Neuronal stem cell (in vitro differentiated cells): ENCODE results near the gene RIMS4.
A peak's percentile ranks its signal among the peaks of the same experiment; 100 is the strongest.

Source experiments
- DNase-seq: peaks from one replicate; pipeline ENCODE4 v3.0.0-alpha.2; 2013; ENCODE audit warnings: low spot score
- H2AFZ ChIP-seq: one replicate; pipeline ENCODE4 v1.6.1; 2013; ENCODE audit warnings: mild to moderate bottlenecking, low read length, inconsistent platforms
- H2AK5ac ChIP-seq: 2 replicates; pipeline ENCODE4 v1.6.1; 2013; ENCODE audit warnings: low read depth, mild to moderate bottlenecking, inconsistent platforms, low read length, moderate library complexity, mixed read lengths
- H2BK120ac ChIP-seq: 2 replicates; pipeline ENCODE4 v1.6.1; 2013; ENCODE audit warnings: low read depth, mild to moderate bottlenecking, inconsistent platforms, low read length, moderate library complexity, mixed read lengths
- H2BK12ac ChIP-seq: one replicate; pipeline ENCODE4 v1.6.1; 2013; ENCODE audit warnings: low read length, inconsistent platforms
- H2BK15ac ChIP-seq: 2 replicates; pipeline ENCODE4 v1.6.1; 2013; ENCODE audit warnings: mild to moderate bottlenecking, low read length, inconsistent platforms, mixed read lengths
- H2BK5ac ChIP-seq: one replicate; pipeline ENCODE4 v1.6.1; 2013; ENCODE audit warnings: inconsistent platforms, mild to moderate bottlenecking, low read length, moderate library complexity
- H3K14ac ChIP-seq: one replicate; pipeline ENCODE4 v1.6.1; 2013; ENCODE audit warnings: low read length, inconsistent platforms
- H3K18ac ChIP-seq: 2 replicates; pipeline ENCODE4 v1.6.1; 2013; ENCODE audit warnings: low read length, inconsistent platforms
- H3K23ac ChIP-seq: 2 replicates; pipeline ENCODE4 v1.6.1; 2013; ENCODE audit warnings: low read depth, mild to moderate bottlenecking, mixed read lengths, low read length, inconsistent platforms; ENCODE audit not compliant: poor library complexity
- H3K27ac ChIP-seq: replicated peaks from 3 replicates; pipeline ENCODE4 v1.5.1; 2013; ENCODE audit warnings: low read length, inconsistent platforms
- H3K27me3 ChIP-seq, 3 experiments: 2 replicates each; pipeline ENCODE4 v1.6.1; 2013; ENCODE audit warnings: low read length in 3 of 3, mild to moderate bottlenecking in 2 of 3, inconsistent platforms in 1 of 3, low read depth in 1 of 3, mixed read lengths in 1 of 3, moderate library complexity in 1 of 3; ENCODE audit not compliant: control insufficient read depth in 3 of 3, insufficient read depth in 3 of 3
- H3K36me3 ChIP-seq, 2 donors: replicated peaks in 1 of 2; 2 replicates each; pipeline ENCODE4 v1.6.1; 2013; ENCODE audit warnings: low read length in 2 of 2; ENCODE audit not compliant: control insufficient read depth in 2 of 2, insufficient read depth in 2 of 2
- H3K4ac ChIP-seq: 2 replicates; pipeline ENCODE4 v1.6.1; 2013; ENCODE audit warnings: inconsistent platforms, mild to moderate bottlenecking, low read length, moderate library complexity
- H3K4me1 ChIP-seq, 2 donors: 1 replicate in 1 of 2; 2 replicates in 1 of 2; pipeline ENCODE4 v1.6.1; 2013; ENCODE audit warnings: low read length in 2 of 2, low read depth in 1 of 2; ENCODE audit not compliant: control insufficient read depth in 2 of 2, insufficient read depth in 1 of 2
- H3K4me2 ChIP-seq: one replicate; pipeline ENCODE4 v1.6.1; 2013; ENCODE audit warnings: mild to moderate bottlenecking, low read length, inconsistent platforms; ENCODE audit not compliant: insufficient read depth, poor library complexity, severe bottlenecking
- H3K4me3 ChIP-seq, 2 donors: 2 replicates each; pipeline ENCODE4 v1.5.1; 2013; ENCODE audit warnings: low read length in 2 of 2, mild to moderate bottlenecking in 2 of 2, inconsistent platforms in 1 of 2, moderate library complexity in 1 of 2
- H3K79me1 ChIP-seq: one replicate; pipeline ENCODE4 v1.6.1; 2013; ENCODE audit warnings: low read depth, mild to moderate bottlenecking, inconsistent platforms, low read length, moderate library complexity
- H3K9ac ChIP-seq: one replicate; pipeline ENCODE4 v1.6.1; 2013; ENCODE audit warnings: mild to moderate bottlenecking, low read depth, low read length, inconsistent platforms; ENCODE audit not compliant: poor library complexity
- H3K9me3 ChIP-seq, 2 donors: replicated peaks in 1 of 2; 2 replicates each; pipeline versions ENCODE3 to v1.6.1; 2013; ENCODE audit warnings: low read length in 2 of 2, mild to moderate bottlenecking in 2 of 2, inconsistent platforms in 1 of 2, low read depth in 1 of 2, mixed read lengths in 1 of 2, moderate library complexity in 1 of 2; ENCODE audit not compliant: control insufficient read depth in 2 of 2, insufficient read depth in 1 of 2
- H4K8ac ChIP-seq: one replicate; pipeline ENCODE4 v1.6.1; 2013; ENCODE audit warnings: low read depth, mild to moderate bottlenecking, inconsistent platforms, low read length, moderate library complexity
- H4K91ac ChIP-seq: one replicate; pipeline ENCODE4 v1.6.1; 2013; ENCODE audit warnings: low read length, low read depth, mild to moderate bottlenecking, inconsistent platforms; ENCODE audit not compliant: poor library complexity
- WGBS, 2 donors: extraction: QIAGEN DNeasy Blood & Tissue Kit; methylation state at CpG; one replicate each; pipeline ENCODE4 v1.1.7; 2013; ENCODE audit warnings: missing lambda C conversion rate in 2 of 2, mixed read lengths in 1 of 2; ENCODE audit not compliant: insufficient read length in 2 of 2, insufficient replicate concordance in 1 of 2; ENCODE audit errors: extremely low coverage in 2 of 2; 5-methylcytosine and 5-hydroxymethylcytosine counted together

RIMS4 gene

GRCh38 chr20:44771172-44771535 lies 39.2 kb downstream of the RIMS4 start:
- no peaks in the 10 kb centered on the region for H3K79me1 ChIP-seq
- no peak overlapping the region for H4K8ac ChIP-seq
- H3K27ac ChIP-seq: no peak overlapping the region
- no peak overlapping the region for H3K4me3 ChIP-seq
- no peak overlapping the region for H3K9ac ChIP-seq
- H2BK15ac ChIP-seq: no peak overlapping the region
- H3K27me3 ChIP-seq: no peaks in the 10 kb centered on the region
- no peaks in the 10 kb centered on the region for H3K36me3 ChIP-seq
- no peak overlapping the region for H2BK5ac ChIP-seq
- no peak overlapping the region for H3K18ac ChIP-seq
- H2BK120ac ChIP-seq: no peak overlapping the region
- peak overlapping the region; percentile 76 for H2BK12ac ChIP-seq
- peaks cover 0 to 3% of the 10 kb centered on the region in 2 donors for H3K4me1 ChIP-seq
- no CpG with 5 or more reads among the region's 8 CpGs for WGBS, 2 donors
- no peak overlapping the region for H3K23ac ChIP-seq
- H3K4me2 ChIP-seq: no peak overlapping the region
- no peak for DNase-seq
- no peak overlapping the region for H4K91ac ChIP-seq
- H3K4ac ChIP-seq: no peak overlapping the region
- H2AFZ ChIP-seq: no peak overlapping the region
- H3K14ac ChIP-seq: no peak overlapping the region
- no peaks in the 10 kb centered on the region for H3K9me3 ChIP-seq
- H2AK5ac ChIP-seq: no peak overlapping the region

- no peak overlapping the region for H2BK5ac ChIP-seq
- no peak overlapping the region for H4K8ac ChIP-seq
- no peak overlapping the region for H2BK120ac ChIP-seq
- DNase-seq: no peak
- no peaks in the 10 kb centered on the region for H3K9me3 ChIP-seq
- H3K9ac ChIP-seq: no peak overlapping the region
- no peak overlapping the region for H3K4me2 ChIP-seq
- no CpG with 5 or more reads among the region's 11 CpGs for WGBS, 2 donors
- no peak overlapping the region for H2AK5ac ChIP-seq
- no peak overlapping the region for H3K23ac ChIP-seq
- H3K4me3 ChIP-seq: no peak overlapping the region
- H2AFZ ChIP-seq: no peak overlapping the region
- H3K4ac ChIP-seq: no peak overlapping the region
- no peak overlapping the region for H3K14ac ChIP-seq
- H3K18ac ChIP-seq: no peak overlapping the region
- no peak overlapping the region for H2BK15ac ChIP-seq
- H3K27ac ChIP-seq: no peak overlapping the region
- peaks cover 3% of the 10 kb centered on the region in 2 donors for H3K4me1 ChIP-seq
- H4K91ac ChIP-seq: no peak overlapping the region
- no peaks in the 10 kb centered on the region for H3K36me3 ChIP-seq
- no peaks in the 10 kb centered on the region for H3K79me1 ChIP-seq
- no peaks in the 10 kb centered on the region for H3K27me3 ChIP-seq
- H2BK12ac ChIP-seq: no peak overlapping the region
Observed at GRCh38 chr20:44770484-44771171, 39.7 kb downstream of the RIMS4 start.

GRCh38 chr20:44769481-44769863 lies 40.9 kb downstream of the RIMS4 start:
- Histone ChIP-seq H4K8ac (no peak overlapping the region), H3K27me3 (no peaks in the 10 kb centered on the region)

GRCh38 chr20:44768854-44769480 lies 41.4 kb downstream of the RIMS4 start:
- no peaks in the 10 kb centered on the region for H3K36me3 ChIP-seq
- no peak overlapping the region for H3K9ac ChIP-seq

More at GRCh38 chr20:44769481-44769863, 40.9 kb downstream of the RIMS4 start:
- H3K9me3 ChIP-seq: no peaks in the 10 kb centered on the region
- no peak overlapping the region for H3K14ac ChIP-seq
- WGBS, 2 donors: no CpG with 5 or more reads among the region's 5 CpGs
- no peak overlapping the region for H2BK5ac ChIP-seq
- H3K79me1 ChIP-seq: no peaks in the 10 kb centered on the region
- H2AK5ac ChIP-seq: no peak overlapping the region
- no peak for DNase-seq
- H3K36me3 ChIP-seq: no peaks in the 10 kb centered on the region
- H3K9ac ChIP-seq: no peak overlapping the region
- no peak overlapping the region for H3K23ac ChIP-seq
- H3K4me3 ChIP-seq: no peak overlapping the region
- H3K18ac ChIP-seq: no peak overlapping the region
- H2BK15ac ChIP-seq: no peak overlapping the region
- no peak overlapping the region for H2BK12ac ChIP-seq
- H3K4me1 ChIP-seq: peaks cover 3 to 5% of the 10 kb centered on the region in 2 donors
- no peak overlapping the region for H4K91ac ChIP-seq
- H3K4me2 ChIP-seq: no peak overlapping the region
- no peak overlapping the region for H3K27ac ChIP-seq
- H2BK120ac ChIP-seq: no peak overlapping the region
- H3K4ac ChIP-seq: no peak overlapping the region
- H2AFZ ChIP-seq: no peak overlapping the region

More at GRCh38 chr20:44768854-44769480, 41.4 kb downstream of the RIMS4 start:
- H3K18ac ChIP-seq: no peak overlapping the region
- no peaks in the 10 kb centered on the region for H3K27me3 ChIP-seq
- H3K4me1 ChIP-seq: peaks cover 3 to 5% of the 10 kb centered on the region in 2 donors
- H3K4me3 ChIP-seq: no peak overlapping the region
- no peak overlapping the region for H2BK12ac ChIP-seq
- no peak overlapping the region for H3K27ac ChIP-seq
- no peaks in the 10 kb centered on the region for H3K79me1 ChIP-seq
- H2BK15ac ChIP-seq: no peak overlapping the region
- no peak overlapping the region for H3K14ac ChIP-seq
- no peak overlapping the region for H4K91ac ChIP-seq
- no peak overlapping the region for H2AK5ac ChIP-seq
- no peak overlapping the region for H2BK120ac ChIP-seq
- H3K4me2 ChIP-seq: no peak overlapping the region
- H4K8ac ChIP-seq: no peak overlapping the region
- no peak for DNase-seq
- no peaks in the 10 kb centered on the region for H3K9me3 ChIP-seq
- no peak overlapping the region for H3K4ac ChIP-seq
- H2AFZ ChIP-seq: no peak overlapping the region
- no CpG with 5 or more reads among the region's 5 CpGs for WGBS, 2 donors
- H2BK5ac ChIP-seq: no peak overlapping the region
- H3K23ac ChIP-seq: no peak overlapping the region
